ENCODE measurements around the gene IFNA5.

The IFNA5 gene

GRCh38 chr9:21305213-21305612 lies at the start of gene IFNA5:
Gene IFNA5 (minus strand): TSS chr9:21305313. CDS start chr9:21305256, 57 bp downstream.
- ATAC-seq: no peak
- Mint-ChIP-seq H3K27ac (no peak within 1 kb of the TSS), H3K4me3 (no peak within 1 kb of the TSS), H3K27me3 (peaks cover 36% of the 10 kb centered on the region), H3K4me1 (no peaks in the 10 kb centered on the region), H3K9me3 (no peaks in the 10 kb centered on the region)
- no peak for DNase-seq

GRCh38 chr9:21350787-21351186 lies 45.7 kb upstream of the IFNA5 start, which contains the start of gene IFNA6:
Gene IFNA6 (minus strand): TSS chr9:21350887. CDS start chr9:21350887, 0 bp downstream.
- Mint-ChIP-seq H3K27me3 (peaks cover 22% of the 10 kb centered on the region), H3K4me1 (no peaks in the 10 kb centered on the region), H3K9me3 (peaks cover 6 to 9% of the 10 kb centered on the region in 2 donors), H3K4me3 (no peak within 1 kb of the TSS), H3K27ac (no peak within 1 kb of the TSS)
- no peak for DNase-seq
- ATAC-seq: no peak

- no peak overlapping the region for H3K4me3 Mint-ChIP-seq
- peaks cover 20% of the 10 kb centered on the region for H3K27me3 Mint-ChIP-seq
- no peak for ATAC-seq
Observed at GRCh38 chr9:21348430-21348970, 43.4 kb upstream of the IFNA5 start.

GRCh38 chr9:21340735-21341134 lies 35.6 kb upstream of the IFNA5 start:
- no peak for ATAC-seq
- no peak for DNase-seq
- peaks cover 10% of the 10 kb centered on the region for H3K4me1 Mint-ChIP-seq
- peaks cover 4 to 6% of the 10 kb centered on the region in 2 donors for H3K9me3 Mint-ChIP-seq
- H3K27me3 Mint-ChIP-seq: peaks cover 36% of the 10 kb centered on the region
- H3K4me3 Mint-ChIP-seq: no peak overlapping the region
- H3K27ac Mint-ChIP-seq: no peak overlapping the region

More at GRCh38 chr9:21348430-21348970, 43.4 kb upstream of the IFNA5 start:
- peaks cover 1 to 3% of the 10 kb centered on the region in 2 donors for H3K9me3 Mint-ChIP-seq
- no peaks in the 10 kb centered on the region for H3K4me1 Mint-ChIP-seq
- no peak overlapping the region for H3K27ac Mint-ChIP-seq
- DNase-seq: no peak

GRCh38 chr9:21336457-21336856 lies 31.3 kb upstream of the IFNA5 start:
- Mint-ChIP-seq H3K4me3 (peak overlapping the region; percentile 60 to 94), H3K27me3 (peaks cover 3% of the 10 kb centered on the region), H3K9me3 (no peaks in the 10 kb centered on the region), H3K4me1 (peaks cover 35% of the 10 kb centered on the region), H3K27ac (peak overlapping the region in 1 of 2 donors; percentile 90)
- ATAC-seq: no peak
- no peak for DNase-seq

- no peaks in the 10 kb centered on the region for H3K9me3 Mint-ChIP-seq
Observed at GRCh38 chr9:21334701-21335632, 29.9 kb upstream of the IFNA5 start, which contains the start of gene KLHL9. Gene KLHL9 (minus strand): TSS chr9:21335404. CDS start chr9:21334859, 545 bp downstream.

GRCh38 chr9:21333226-21333625 lies 28.1 kb upstream of the IFNA5 start:
- DNase-seq: no peak
- Mint-ChIP-seq H3K27me3 (no peaks in the 10 kb centered on the region), H3K4me1 (peaks cover 58% of the 10 kb centered on the region), H3K4me3 (peak overlapping the region; percentile 85 to 94), H3K27ac (no peak overlapping the region), H3K9me3 (no peaks in the 10 kb centered on the region)
- no peak for ATAC-seq

More at GRCh38 chr9:21334701-21335632, 29.9 kb upstream of the IFNA5 start, which contains the start of gene KLHL9:
- DNase-seq (peak; percentile 78 to 90), ATAC-seq (peak; percentile 92)
- Mint-ChIP-seq H3K27me3 (no peaks in the 10 kb centered on the region), H3K4me3 (peak within 1 kb of the TSS; percentile 85 to 94), H3K27ac (peak within 1 kb of the TSS; percentile 96 to 97), H3K4me1 (peaks cover 46% of the 10 kb centered on the region)

GRCh38 chr9:21331676-21332402 lies 26.7 kb upstream of the IFNA5 start:
- no peaks in the 10 kb centered on the region for H3K9me3 Mint-ChIP-seq
- DNase-seq (no peak), ATAC-seq (no peak)
- H3K27ac Mint-ChIP-seq: no peak overlapping the region
- peaks cover 70% of the 10 kb centered on the region for H3K4me1 Mint-ChIP-seq
- peak overlapping the region; percentile 46 to 94 for H3K4me3 Mint-ChIP-seq
- H3K27me3 Mint-ChIP-seq: no peaks in the 10 kb centered on the region

GRCh38 chr9:21326526-21327139 lies 21.5 kb upstream of the IFNA5 start:
- DNase-seq: no peak
- no peak overlapping the region for H3K4me3 Mint-ChIP-seq

GRCh38 chr9:21324047-21324446 lies 18.9 kb upstream of the IFNA5 start:
- Mint-ChIP-seq H3K9me3 (no peaks in the 10 kb centered on the region), H3K4me3 (no peak overlapping the region), H3K4me1 (peaks cover 37% of the 10 kb centered on the region), H3K27ac (no peak overlapping the region), H3K27me3 (no peaks in the 10 kb centered on the region)
- no peak for DNase-seq
- ATAC-seq: no peak

More at GRCh38 chr9:21326526-21327139, 21.5 kb upstream of the IFNA5 start:
- Mint-ChIP-seq H3K4me1 (peaks cover 48% of the 10 kb centered on the region), H3K27me3 (no peaks in the 10 kb centered on the region), H3K9me3 (no peaks in the 10 kb centered on the region), H3K27ac (no peak overlapping the region)
- peak; percentile 84 for ATAC-seq

- peaks cover 34% of the 10 kb centered on the region for H3K4me1 Mint-ChIP-seq
- no peak overlapping the region for H3K4me3 Mint-ChIP-seq
- DNase-seq (no peak), ATAC-seq (no peak)
- H3K27ac Mint-ChIP-seq: no peak overlapping the region
- H3K27me3 Mint-ChIP-seq: no peaks in the 10 kb centered on the region
- H3K9me3 Mint-ChIP-seq: no peaks in the 10 kb centered on the region
Observed at GRCh38 chr9:21322911-21323461, 17.9 kb upstream of the IFNA5 start.

GRCh38 chr9:21320465-21320864 lies 15.4 kb upstream of the IFNA5 start:
- Mint-ChIP-seq H3K4me1 (peaks cover 20% of the 10 kb centered on the region), H3K4me3 (no peak overlapping the region), H3K27ac (peak overlapping the region in 1 of 2 donors; percentile 13), H3K27me3 (no peaks in the 10 kb centered on the region), H3K9me3 (no peaks in the 10 kb centered on the region)
- ATAC-seq (no peak), DNase-seq (no peak)

- Mint-ChIP-seq H3K4me3 (no peak overlapping the region), H3K9me3 (no peaks in the 10 kb centered on the region), H3K27ac (no peak overlapping the region), H3K27me3 (no peaks in the 10 kb centered on the region), H3K4me1 (peaks cover 20% of the 10 kb centered on the region)
- ATAC-seq (peak; percentile 77), DNase-seq (peak in 1 of 2 donors; percentile 22)
Observed at GRCh38 chr9:21317956-21318923, 13.1 kb upstream of the IFNA5 start.

- DNase-seq (no peak), ATAC-seq (no peak)
- Mint-ChIP-seq H3K27ac (peak overlapping the region in 1 of 2 donors; percentile 56), H3K4me3 (no peak overlapping the region), H3K9me3 (no peaks in the 10 kb centered on the region), H3K27me3 (no peaks in the 10 kb centered on the region), H3K4me1 (peaks cover 14% of the 10 kb centered on the region)
Observed at GRCh38 chr9:21316860-21317259, 11.7 kb upstream of the IFNA5 start.

All from stimulated activated naive CD8-positive, alpha-beta T cell treated with anti-CD3 and anti-CD28 coated beads, Interleukin-15, amount 100 ng/mL, for 72 hours (primary cell).